Astrocyte (in vitro differentiated cells and primary cell): ENCODE data around the gene NFIA. TPM values are rescaled to one million over a fixed set of nuclear protein-coding genes. Genes with fewer than 3 reads are reported as not detected.
A peak's percentile ranks its signal among the peaks of the same experiment; 100 is the strongest.

Experiments
- DNase-seq: peaks from one replicate; pipeline ENCODE4 v3.0.0-alpha.2; 2010; ENCODE audit warnings: low read depth
- FAIRE-seq: peaks from 2 replicates; lab custom pipeline; 2011; peaks lifted over from hg19 to GRCh38; lab: Jason Lieb, UNC
- H2AFZ ChIP-seq: 2 replicates; pipeline ENCODE4 v1.6.0; 2012; ENCODE audit warnings: low read depth, low read length, inconsistent platforms
- H3K27ac ChIP-seq: 2 replicates; pipeline ENCODE4 v1.5.1; 2011; ENCODE audit warnings: low read depth, low read length, inconsistent platforms
- H3K27me3 ChIP-seq: 2 replicates; pipeline ENCODE4 v1.6.0; 2011; ENCODE audit warnings: low read length, inconsistent platforms; ENCODE audit not compliant: insufficient read depth
- H3K36me3 ChIP-seq: 2 replicates; pipeline ENCODE4 v1.5.1; 2011; ENCODE audit warnings: low read length, inconsistent platforms; ENCODE audit not compliant: insufficient read depth
- H3K4me1 ChIP-seq: 2 replicates; pipeline ENCODE4 v1.5.1; 2011; ENCODE audit warnings: low read length, inconsistent platforms; ENCODE audit not compliant: insufficient read depth
- H3K4me2 ChIP-seq: 2 replicates; pipeline ENCODE4 v1.6.0; 2012; ENCODE audit warnings: low read length, inconsistent platforms
- H3K4me3 ChIP-seq: 2 replicates; pipeline ENCODE4 v1.5.1; 2011; ENCODE audit warnings: low read depth, mild to moderate bottlenecking, low read length, inconsistent platforms; ENCODE audit not compliant: insufficient read depth
- H3K79me2 ChIP-seq: 2 replicates; pipeline ENCODE4 v1.6.0; 2012; ENCODE audit warnings: mild to moderate bottlenecking, low read length, inconsistent platforms; ENCODE audit not compliant: insufficient read depth
- H3K9ac ChIP-seq: 2 replicates; pipeline ENCODE4 v1.6.0; 2012; ENCODE audit warnings: mild to moderate bottlenecking, low read length, inconsistent platforms
- H3K9me3 ChIP-seq: 2 replicates; pipeline ENCODE4 v1.5.1; 2012; ENCODE audit warnings: low read depth, mild to moderate bottlenecking, low read length, inconsistent platforms; ENCODE audit not compliant: insufficient read depth
- H4K20me1 ChIP-seq: 2 replicates; pipeline ENCODE4 v1.6.0; 2012; ENCODE audit warnings: low read length, inconsistent platforms; ENCODE audit not compliant: insufficient read depth
- H3K27ac Mint-ChIP-seq: one replicate; pipeline ENCODE4 v1.8.0; 2021; ENCODE audit warnings: mild to moderate bottlenecking, mixed read lengths; ENCODE audit not compliant: unreplicated experiment
- H3K27me3 Mint-ChIP-seq: one replicate; pipeline ENCODE4 v1.8.0; 2021; ENCODE audit warnings: low read depth, mixed read lengths; ENCODE audit not compliant: unreplicated experiment
- H3K36me3 Mint-ChIP-seq: one replicate; pipeline ENCODE4 v1.8.0; 2021; ENCODE audit warnings: low read depth, mixed read lengths; ENCODE audit not compliant: unreplicated experiment
- H3K4me1 Mint-ChIP-seq: one replicate; pipeline ENCODE4 v1.8.0; 2021; ENCODE audit warnings: low read depth, mixed read lengths; ENCODE audit not compliant: unreplicated experiment
- H3K4me3 Mint-ChIP-seq: one replicate; pipeline ENCODE4 v1.8.0; 2021; ENCODE audit warnings: mild to moderate bottlenecking, moderate library complexity, mixed read lengths; ENCODE audit not compliant: unreplicated experiment
- H3K9me3 Mint-ChIP-seq: one replicate; pipeline ENCODE4 v1.8.0; 2021; ENCODE audit warnings: mild to moderate bottlenecking, mixed read lengths; ENCODE audit not compliant: unreplicated experiment
- EZH2 ChIP-seq: IDR thresholded peaks from 2 replicates; pipeline ENCODE4 v1.6.1; 2012; ENCODE audit warnings: mild to moderate bottlenecking, low read length, inconsistent platforms; ENCODE audit not compliant: insufficient read depth
- total RNA-seq: library from RNA; stranded (reverse); gene quantifications from 2 replicates; pipeline ENCODE4 v1.2.1, GENCODE V29; 2021
- TF ChIP-seq, protein P1 (sequence below): IDR thresholded peaks from 2 replicates; pipeline ENCODE4 v1.5.1; 2011; ENCODE audit warnings: low read depth, mild to moderate bottlenecking, inconsistent platforms, low read length, moderate library complexity; ENCODE audit not compliant: insufficient read depth

NFIA gene
- total RNA-seq, 1 donor from 2014 or later: 4.6 TPM

DNA sequence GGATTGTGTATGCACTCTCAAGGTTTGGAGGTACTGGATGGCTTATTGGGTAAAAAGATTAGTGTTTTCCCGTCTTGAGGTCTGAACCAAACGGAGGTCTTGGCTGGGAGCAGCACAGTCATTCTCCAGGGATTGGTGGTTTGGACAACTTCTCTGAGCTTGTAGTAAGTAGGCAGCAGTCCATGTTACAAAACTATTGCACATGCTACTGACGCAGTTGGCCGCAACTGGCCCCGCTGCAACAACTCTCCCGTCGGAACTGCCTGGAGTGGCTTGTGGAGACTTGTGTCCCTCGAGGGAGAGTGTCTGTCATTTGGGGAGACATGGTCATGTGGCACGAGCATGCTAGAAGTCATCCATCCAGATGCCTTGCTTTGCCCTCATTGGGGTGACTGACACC is 366.6 kb downstream of the NFIA start:
- Histone ChIP-seq H3K9ac (no peak overlapping the region), H3K79me2 (no peaks in the 10 kb centered on the region), H2AFZ (no peak overlapping the region), H3K27ac (no peak overlapping the region), H3K4me1 (peaks cover 16% of the 10 kb centered on the region), H3K4me2 (no peak overlapping the region), H3K4me3 (no peak overlapping the region), H3K36me3 (no peaks in the 10 kb centered on the region), H3K27me3 (peaks cover 2% of the 10 kb centered on the region), H4K20me1 (no peaks in the 10 kb centered on the region), H3K9me3 (no peaks in the 10 kb centered on the region)
- no peak overlapping the region for H3K4me3 Mint-ChIP-seq
- no peaks in the 10 kb centered on the region for H3K9me3 Mint-ChIP-seq
- no peak for TF ChIP-seq EZH2
- TF ChIP-seq, protein P1, sequence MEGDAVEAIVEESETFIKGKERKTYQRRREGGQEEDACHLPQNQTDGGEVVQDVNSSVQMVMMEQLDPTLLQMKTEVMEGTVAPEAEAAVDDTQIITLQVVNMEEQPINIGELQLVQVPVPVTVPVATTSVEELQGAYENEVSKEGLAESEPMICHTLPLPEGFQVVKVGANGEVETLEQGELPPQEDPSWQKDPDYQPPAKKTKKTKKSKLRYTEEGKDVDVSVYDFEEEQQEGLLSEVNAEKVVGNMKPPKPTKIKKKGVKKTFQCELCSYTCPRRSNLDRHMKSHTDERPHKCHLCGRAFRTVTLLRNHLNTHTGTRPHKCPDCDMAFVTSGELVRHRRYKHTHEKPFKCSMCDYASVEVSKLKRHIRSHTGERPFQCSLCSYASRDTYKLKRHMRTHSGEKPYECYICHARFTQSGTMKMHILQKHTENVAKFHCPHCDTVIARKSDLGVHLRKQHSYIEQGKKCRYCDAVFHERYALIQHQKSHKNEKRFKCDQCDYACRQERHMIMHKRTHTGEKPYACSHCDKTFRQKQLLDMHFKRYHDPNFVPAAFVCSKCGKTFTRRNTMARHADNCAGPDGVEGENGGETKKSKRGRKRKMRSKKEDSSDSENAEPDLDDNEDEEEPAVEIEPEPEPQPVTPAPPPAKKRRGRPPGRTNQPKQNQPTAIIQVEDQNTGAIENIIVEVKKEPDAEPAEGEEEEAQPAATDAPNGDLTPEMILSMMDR: no peak
- FAIRE-seq (no peak), DNase-seq (peak; percentile 18)
- H3K36me3 Mint-ChIP-seq: peaks cover 2% of the 10 kb centered on the region
- no peak overlapping the region for H3K27ac Mint-ChIP-seq
- H3K27me3 Mint-ChIP-seq: peaks cover 7% of the 10 kb centered on the region
- H3K4me1 Mint-ChIP-seq: peaks cover 43% of the 10 kb centered on the region

- peaks cover 19% of the 10 kb centered on the region for H3K4me1 ChIP-seq
- peaks cover 2% of the 10 kb centered on the region for H3K27me3 ChIP-seq
- peaks cover 46% of the 10 kb centered on the region for H3K4me1 Mint-ChIP-seq
- H3K9me3 ChIP-seq: no peaks in the 10 kb centered on the region
- TF ChIP-seq, protein P1: no peak
- TF ChIP-seq EZH2: no peak
- H3K36me3 Mint-ChIP-seq: peaks cover 2% of the 10 kb centered on the region
- no peaks in the 10 kb centered on the region for H3K79me2 ChIP-seq
- no peak overlapping the region for H3K4me3 ChIP-seq
- H3K27me3 Mint-ChIP-seq: peaks cover 7% of the 10 kb centered on the region
- no peak overlapping the region for H3K27ac Mint-ChIP-seq
- no peak overlapping the region for H3K9ac ChIP-seq
- H3K36me3 ChIP-seq: no peaks in the 10 kb centered on the region
- no peak overlapping the region for H2AFZ ChIP-seq
- no peaks in the 10 kb centered on the region for H4K20me1 ChIP-seq
- DNase-seq (no peak), FAIRE-seq (no peak)
- H3K4me3 Mint-ChIP-seq: no peak overlapping the region
- no peak overlapping the region for H3K27ac ChIP-seq
- H3K9me3 Mint-ChIP-seq: no peaks in the 10 kb centered on the region
- H3K4me2 ChIP-seq: no peak overlapping the region
Measured at GRCh38 chr1:61449410-61449809, 367.0 kb downstream of the NFIA start.

DNA sequence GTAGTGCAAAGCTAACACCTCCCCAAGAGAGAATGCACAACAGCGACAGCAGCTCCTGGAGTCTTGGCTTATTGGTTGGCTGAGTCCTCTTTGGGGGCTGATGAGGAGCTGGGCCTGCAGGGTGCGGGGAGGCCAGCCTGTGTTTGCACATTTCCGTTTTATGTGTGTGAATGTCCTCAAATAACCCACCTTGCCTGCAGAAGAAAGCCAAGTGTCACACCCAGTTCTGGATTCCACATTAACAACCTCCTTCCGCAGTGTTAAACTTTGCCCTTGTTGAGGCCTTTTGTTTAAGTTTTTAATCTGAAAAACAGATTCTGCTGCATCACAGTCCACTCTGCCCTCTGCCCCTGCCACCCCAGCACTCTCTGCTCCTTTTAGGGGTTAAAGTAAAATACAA is 368.1 kb downstream of the NFIA start:
- Mint-ChIP-seq H3K4me1 (peaks cover 49% of the 10 kb centered on the region), H3K27me3 (peaks cover 7% of the 10 kb centered on the region), H3K4me3 (no peak overlapping the region), H3K9me3 (no peaks in the 10 kb centered on the region), H3K36me3 (peaks cover 3% of the 10 kb centered on the region), H3K27ac (no peak overlapping the region)
- H4K20me1 ChIP-seq: no peaks in the 10 kb centered on the region
- DNase-seq: peak; percentile 14
- H3K36me3 ChIP-seq: no peaks in the 10 kb centered on the region
- H3K27me3 ChIP-seq: peaks cover 2% of the 10 kb centered on the region
- H3K27ac ChIP-seq: no peak overlapping the region
- no peak overlapping the region for H3K9ac ChIP-seq
- H3K4me2 ChIP-seq: no peak overlapping the region
- no peaks in the 10 kb centered on the region for H3K9me3 ChIP-seq
- FAIRE-seq: no peak
- H3K4me1 ChIP-seq: peaks cover 19% of the 10 kb centered on the region
- peak overlapping the region; percentile 23 for H2AFZ ChIP-seq
- H3K4me3 ChIP-seq: no peak overlapping the region
- H3K79me2 ChIP-seq: no peaks in the 10 kb centered on the region
- no peak for TF ChIP-seq EZH2
- TF ChIP-seq, protein P1: no peak
